Fibroblast of skin of right quadriceps (primary cell): ENCODE measurements around the gene HCFC1R1.

Experiments used
- DNase-seq: peaks from one replicate; pipeline ENCODE4 v3.0.0-alpha.2; 2013

The HCFC1R1 gene

GRCh38 chr16:3030222-3031212 lies 6.8 kb upstream of the HCFC1R1 start:
- no peak for DNase-seq

- DNase-seq: peak; percentile 33
These were observed 5.9 kb upstream of the HCFC1R1 start for GRCh38 chr16:3029491-3030221.

- no peak for DNase-seq
These were observed 5.1 kb upstream of the HCFC1R1 start for GRCh38 chr16:3028716-3029319.

GRCh38 chr16:3027983-3028715 lies 4.4 kb upstream of the HCFC1R1 start:
- DNase-seq: peak; percentile 72

- no peak for DNase-seq
These were observed 3.7 kb upstream of the HCFC1R1 start for GRCh38 chr16:3027489-3027795.

GRCh38 chr16:3026609-3027488 lies 3.1 kb upstream of the HCFC1R1 start:
- no peak for DNase-seq

- DNase-seq: no peak
These were observed 2.2 kb upstream of the HCFC1R1 start for GRCh38 chr16:3026003-3026378.

- DNase-seq: no peak
These were observed 1.6 kb upstream of the HCFC1R1 start for GRCh38 chr16:3025032-3026002.

- peak; percentile 82 for DNase-seq
These were observed 400 bp downstream of the HCFC1R1 start for GRCh38 chr16:3023415-3023668.

GRCh38 chr16:3022684-3023414 lies 893 bp downstream of the HCFC1R1 start:
- DNase-seq: peak; percentile 63

GRCh38 chr16:3022208-3022683 lies 1.5 kb downstream of the HCFC1R1 start:
- peak; percentile 98 for DNase-seq

- DNase-seq: peak; percentile 98
These were observed 2.1 kb downstream of the HCFC1R1 start for GRCh38 chr16:3021449-3022207.

GRCh38 chr16:3020604-3021448 lies 2.9 kb downstream of the HCFC1R1 start:
- DNase-seq: peak; percentile 93

GRCh38 chr16:3020247-3020603 lies 3.5 kb downstream of the HCFC1R1 start, which contains the start of gene TNFRSF12A:
Gene TNFRSF12A (plus strand): TSS chr16:3020368. CDS start chr16:3020398, 30 bp downstream.
- peak; percentile 82 for DNase-seq

- DNase-seq: no peak
These were observed 4.0 kb downstream of the HCFC1R1 start for GRCh38 chr16:3019594-3020246.

- DNase-seq: no peak
These were observed 5.8 kb downstream of the HCFC1R1 start, which contains the start of gene CLDN6 for GRCh38 chr16:3017794-3018506. Gene CLDN6 (minus strand): TSS chr16:3018183. CDS start chr16:3016021, 2,162 bp downstream.

- no peak for DNase-seq
These were observed 6.4 kb downstream of the HCFC1R1 start for GRCh38 chr16:3017344-3017743.
